Muscle of back (tissue), 11 donors: ENCODE results near the gene PRICKLE4. TPM values are rescaled to one million over a fixed set of nuclear protein-coding genes. Genes with fewer than 3 reads are reported as not detected.

Experiments used
- DNase-seq, 3 donors: peaks; one replicate each; pipeline versions ENCODE4 v3.0.0 to v3.0.0-alpha.2; 2013
- polyA plus RNA-seq, 10 donors: library from polyadenylated mRNA; unstranded; fragments of 120-200 nt; gene quantifications; one replicate each; pipeline ENCODE4 v1.2.1, GENCODE V29; 2013; ENCODE audit not compliant: insufficient read length in 10 of 10

PRICKLE4 gene
- polyA plus RNA-seq, 10 donors = 1.0 to 4.1 (median 2.5) TPM

- DNase-seq = no peak
These were observed 10.1 kb upstream of the PRICKLE4 start for GRCh38 chr6:41770381-41771057.

GRCh38 chr6:41771058-41771983, 9.3 kb upstream of the PRICKLE4 start:
- DNase-seq = no peak

- no peak for DNase-seq
These were observed 5.7 kb upstream of the PRICKLE4 start for GRCh38 chr6:41774841-41775240.

GRCh38 chr6:41775293-41775882, 5.2 kb upstream of the PRICKLE4 start:
- no peak for DNase-seq

- DNase-seq = no peak
These were observed 2.9 kb upstream of the PRICKLE4 start for GRCh38 chr6:41777551-41778285.

- DNase-seq = no peak
These were observed 1.7 kb upstream of the PRICKLE4 start for GRCh38 chr6:41778895-41779294.

GRCh38 chr6:41779336-41779735, 1.2 kb upstream of the PRICKLE4 start:
- no peak for DNase-seq

GRCh38 chr6:41779788-41780550, 613 bp upstream of the PRICKLE4 start, which contains the start of gene FRS3:
TSS of gene FRS3 (minus strand) at chr6:41779900. CDS start at chr6:41776987, 2,913 bp downstream.
- DNase-seq = peak; percentile 95 to 98 (median 98)

GRCh38 chr6:41781366-41781730, 766 bp downstream of the PRICKLE4 start:
- no peak for DNase-seq

GRCh38 chr6:41783106-41783780, 2.7 kb downstream of the PRICKLE4 start:
- no peak for DNase-seq

GRCh38 chr6:41784581-41785171, 4.1 kb downstream of the PRICKLE4 start:
- DNase-seq = no peak

- no peak for DNase-seq
These were observed 4.7 kb downstream of the PRICKLE4 start for GRCh38 chr6:41785254-41785653.

GRCh38 chr6:41785689-41786450, 5.3 kb downstream of the PRICKLE4 start:
- peak in 1 of 3 donors; percentile 26 for DNase-seq

- peak; percentile 81 to 96 (median 89) for DNase-seq
These were observed 6.1 kb downstream of the PRICKLE4 start for GRCh38 chr6:41786451-41787218.

GRCh38 chr6:41787219-41787917, 6.8 kb downstream of the PRICKLE4 start, which contains the start of gene TOMM6:
TSS of gene TOMM6 (plus strand) at chr6:41787694. CDS start at chr6:41787698, 4 bp downstream.
- peak; percentile 94 to 99 (median 98) for DNase-seq

- no peak for DNase-seq
These were observed 8.8 kb downstream of the PRICKLE4 start for GRCh38 chr6:41789390-41789724.

GRCh38 chr6:41790045-41790444, 9.5 kb downstream of the PRICKLE4 start:
- DNase-seq = no peak

GRCh38 chr6:41791305-41791704, 10.7 kb downstream of the PRICKLE4 start:
- no peak for DNase-seq
